OCI-LY1 (cell line): Measurements from ENCODE around the gene HLF.

ENCODE experiments used
- CTCF ChIP-seq: fragments of 200-600 bp; sonication (generic), shearing (Covaris generic); IDR thresholded peaks from 2 replicates; pipeline ENCODE4 v1.5.1; 2017; ENCODE audit warnings: mild to moderate bottlenecking, antibody characterized with exemption, low read length, moderate library complexity, mixed read lengths
- EZH2 ChIP-seq: fragments of 200-600 bp; sonication (generic), shearing (Covaris generic); IDR thresholded peaks from 2 replicates; pipeline ENCODE4 v1.8.0; 2017; ENCODE audit warnings: borderline replicate concordance, mixed run types, mild to moderate bottlenecking, antibody characterized with exemption, low read length, moderate library complexity, mixed read lengths

GRCh38 chr17:55233840-55234239 is 30.9 kb upstream of the HLF start:
- TF ChIP-seq CTCF (no peak), EZH2 (no peak)
